Heart left ventricle (tissue), 13 donors: ENCODE measurements around the gene HERPUD1.

Experiments
- POLR2A ChIP-seq, 2 donors: fragments of 450-650 bp; IDR thresholded peaks; one replicate each; pipeline ENCODE4 v1.6.1; 2017; ENCODE audit warnings: antibody characterized with exemption in 2 of 2, mild to moderate bottlenecking in 2 of 2, moderate library complexity in 2 of 2
- TF ChIP-seq, protein P1 (sequence below), 12 donors: fragments of 200-600 bp; sonication (generic) in 4 of 12; IDR thresholded peaks; one replicate each; pipeline versions ENCODE4 v1.5.0 to v1.8.0; 2018 to 2022; ENCODE audit warnings: antibody characterized with exemption in 12 of 12, mild to moderate bottlenecking in 5 of 12
- donor health status: ischemic (EF 13 %, LVEDD 7.1; RV severe dilation, severe dysfunction).
- donor health status: DM: no; HTN: yes; CAD: no.
- donor health status: DM: no; HTN: no; CAD: no.
- donor health status: ischemic (EF 25% LVEDD 6.9; RV normal size, moderate dysfunction).
- donor health status: ischemic (EF 25% LVEDD 5.7; RV mildly dilated, moderate dysfunction).
- donor health status: ischemic (EF 35%, LVEDD 5.7; RV mildly dilated, moderate dysfunction).
- donor health status: nonischemic (EF 11% LVEDD 7.7; RV severe dilation, severe dysfunction).
- donor health status: DM: yes; HTN: yes; CAD: no.
- donor health status: PGD.
- donor health status: ischemic (EF 29% LVEDD 5.4; RV normal size, mild dysfunction).
- donor health status: nonischemic (EF 23%, LVEDD 6.1; RV moderate dilation, normal function).

DNA sequence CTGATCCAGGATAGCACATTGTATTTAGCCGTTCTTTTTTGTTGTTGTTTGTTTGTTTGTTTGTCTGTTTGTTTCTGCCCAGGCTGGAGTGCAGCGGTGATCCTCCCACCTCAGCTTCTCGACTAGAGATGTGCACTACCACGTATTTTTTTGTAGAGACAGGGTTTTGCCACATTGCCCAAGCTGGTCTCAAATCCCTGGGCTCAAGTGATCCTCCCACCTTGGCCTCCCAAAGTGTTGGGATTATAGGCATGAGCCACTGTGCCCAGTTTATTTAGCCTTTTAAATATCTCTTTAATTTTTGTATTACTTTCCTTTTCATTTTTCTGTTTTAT is 48.2 kb downstream of the HERPUD1 start:
- TF ChIP-seq, protein P1, sequence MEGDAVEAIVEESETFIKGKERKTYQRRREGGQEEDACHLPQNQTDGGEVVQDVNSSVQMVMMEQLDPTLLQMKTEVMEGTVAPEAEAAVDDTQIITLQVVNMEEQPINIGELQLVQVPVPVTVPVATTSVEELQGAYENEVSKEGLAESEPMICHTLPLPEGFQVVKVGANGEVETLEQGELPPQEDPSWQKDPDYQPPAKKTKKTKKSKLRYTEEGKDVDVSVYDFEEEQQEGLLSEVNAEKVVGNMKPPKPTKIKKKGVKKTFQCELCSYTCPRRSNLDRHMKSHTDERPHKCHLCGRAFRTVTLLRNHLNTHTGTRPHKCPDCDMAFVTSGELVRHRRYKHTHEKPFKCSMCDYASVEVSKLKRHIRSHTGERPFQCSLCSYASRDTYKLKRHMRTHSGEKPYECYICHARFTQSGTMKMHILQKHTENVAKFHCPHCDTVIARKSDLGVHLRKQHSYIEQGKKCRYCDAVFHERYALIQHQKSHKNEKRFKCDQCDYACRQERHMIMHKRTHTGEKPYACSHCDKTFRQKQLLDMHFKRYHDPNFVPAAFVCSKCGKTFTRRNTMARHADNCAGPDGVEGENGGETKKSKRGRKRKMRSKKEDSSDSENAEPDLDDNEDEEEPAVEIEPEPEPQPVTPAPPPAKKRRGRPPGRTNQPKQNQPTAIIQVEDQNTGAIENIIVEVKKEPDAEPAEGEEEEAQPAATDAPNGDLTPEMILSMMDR (IDR thresholded peaks at IDR 0.05), result no peak
- TF ChIP-seq POLR2A (IDR thresholded peaks at IDR 0.05), result no peak
